Kidney epithelial cell (primary cell): ENCODE measurements around the gene NCAM1. TPM values are rescaled to one million over a fixed set of nuclear protein-coding genes. Genes with fewer than 3 reads are reported as not detected.

Source experiments
- DNase-seq: peaks from one replicate; pipeline ENCODE4 v3.0.0-alpha.2; 2010; ENCODE audit warnings: low read depth
- H3K27me3 ChIP-seq: 2 replicates; pipeline ENCODE4 v1.6.0; 2011; ENCODE audit warnings: low read length; ENCODE audit not compliant: control insufficient read depth, insufficient read depth
- H3K36me3 ChIP-seq: 2 replicates; pipeline ENCODE4 v1.5.1; 2011; ENCODE audit warnings: low read length; ENCODE audit not compliant: control insufficient read depth, insufficient read depth
- H3K4me3 ChIP-seq: 2 replicates; pipeline ENCODE4 v1.5.1; 2011; ENCODE audit warnings: low read depth, mild to moderate bottlenecking, control low read depth, low read length
- CTCF ChIP-seq: IDR thresholded peaks from 2 replicates; pipeline ENCODE4 v1.5.1; 2011; ENCODE audit warnings: mild to moderate bottlenecking, moderate library complexity, low read length, control low read depth, inconsistent platforms; ENCODE audit not compliant: insufficient read depth, poor library complexity, severe bottlenecking
- total RNA-seq: library from RNA; depleted of rRNA; stranded (reverse); fragments of >200 nt; gene quantifications from 2 replicates; pipeline ENCODE4 v1.2.3, GENCODE V29; 2015

Gene NCAM1
- total RNA-seq, 1 donor from 2014 or later: 16.5 TPM

GRCh38 chr11:113255741-113256140 is 294.5 kb downstream of the NCAM1 start:
- no peak for DNase-seq
- H3K4me3 ChIP-seq: no peak overlapping the region
- H3K27me3 ChIP-seq: no peaks in the 10 kb centered on the region
- TF ChIP-seq CTCF: no peak
- H3K36me3 ChIP-seq: no peaks in the 10 kb centered on the region

DNA sequence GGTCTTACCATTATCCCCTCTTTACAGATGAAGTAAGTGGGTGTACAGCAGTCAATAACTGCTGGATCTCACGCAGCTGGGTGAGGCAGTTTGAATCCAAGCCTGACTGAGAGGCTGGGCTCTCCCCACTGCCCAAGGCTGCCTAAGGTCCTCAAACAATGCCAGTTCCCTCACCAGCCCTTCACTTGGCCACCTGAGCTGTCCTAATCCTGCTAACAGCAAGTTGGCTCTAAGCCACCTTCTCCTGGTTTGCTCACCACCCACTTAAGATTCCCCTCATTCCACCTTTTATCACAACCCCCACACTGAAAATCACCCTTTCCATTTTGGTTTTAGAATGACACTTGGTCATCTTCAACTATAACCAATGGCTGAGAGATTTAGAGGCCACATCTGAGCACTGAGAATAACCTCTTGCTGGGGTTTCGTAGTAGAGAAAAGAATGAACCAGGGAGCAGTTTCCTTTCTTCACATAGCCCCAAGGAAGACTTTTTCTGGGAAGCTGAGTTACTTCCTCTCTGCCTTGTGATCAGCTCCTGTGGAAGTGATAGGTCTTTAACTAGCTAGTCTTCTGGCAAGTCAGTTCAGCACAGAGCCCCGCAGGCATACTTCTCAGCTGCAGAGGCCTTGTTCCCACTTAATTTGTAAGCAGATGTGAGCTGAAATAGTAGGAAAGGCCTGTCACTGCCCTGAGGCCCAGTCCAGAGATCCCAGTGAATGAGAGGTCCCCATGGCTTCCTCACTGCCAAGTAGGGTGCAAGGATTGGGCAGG is 295.4 kb downstream of the NCAM1 start:
- Histone ChIP-seq H3K36me3 (no peaks in the 10 kb centered on the region), H3K4me3 (no peak overlapping the region), H3K27me3 (no peaks in the 10 kb centered on the region)
- DNase-seq: no peak
- TF ChIP-seq CTCF: no peak

GRCh38 chr11:113260096-113260425 is 298.8 kb downstream of the NCAM1 start:
- Histone ChIP-seq H3K27me3 (no peaks in the 10 kb centered on the region), H3K4me3 (no peak overlapping the region), H3K36me3 (no peaks in the 10 kb centered on the region)
- DNase-seq: no peak
- no peak for TF ChIP-seq CTCF

DNA sequence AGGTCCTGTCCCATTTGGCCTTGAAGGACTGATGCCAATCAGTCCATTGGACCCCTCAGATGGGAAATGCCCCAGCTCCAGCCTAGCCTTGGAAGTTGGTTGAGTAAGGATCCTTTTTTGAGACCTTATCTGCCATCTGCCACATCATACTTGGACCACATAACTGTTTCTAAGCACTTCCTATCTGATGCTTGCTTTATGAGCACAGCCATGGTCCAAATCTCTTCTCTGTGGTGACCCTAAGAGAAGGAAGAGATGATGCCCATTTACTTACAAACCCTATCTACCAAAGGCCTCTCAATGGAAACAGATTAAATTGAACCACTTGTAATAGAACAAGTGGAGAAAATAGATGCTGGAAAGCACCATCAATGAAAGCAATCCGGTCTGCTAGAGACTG is 299.3 kb downstream of the NCAM1 start:
- Histone ChIP-seq H3K4me3 (no peak overlapping the region), H3K27me3 (no peaks in the 10 kb centered on the region), H3K36me3 (no peaks in the 10 kb centered on the region)
- no peak for DNase-seq
- no peak for TF ChIP-seq CTCF

DNA sequence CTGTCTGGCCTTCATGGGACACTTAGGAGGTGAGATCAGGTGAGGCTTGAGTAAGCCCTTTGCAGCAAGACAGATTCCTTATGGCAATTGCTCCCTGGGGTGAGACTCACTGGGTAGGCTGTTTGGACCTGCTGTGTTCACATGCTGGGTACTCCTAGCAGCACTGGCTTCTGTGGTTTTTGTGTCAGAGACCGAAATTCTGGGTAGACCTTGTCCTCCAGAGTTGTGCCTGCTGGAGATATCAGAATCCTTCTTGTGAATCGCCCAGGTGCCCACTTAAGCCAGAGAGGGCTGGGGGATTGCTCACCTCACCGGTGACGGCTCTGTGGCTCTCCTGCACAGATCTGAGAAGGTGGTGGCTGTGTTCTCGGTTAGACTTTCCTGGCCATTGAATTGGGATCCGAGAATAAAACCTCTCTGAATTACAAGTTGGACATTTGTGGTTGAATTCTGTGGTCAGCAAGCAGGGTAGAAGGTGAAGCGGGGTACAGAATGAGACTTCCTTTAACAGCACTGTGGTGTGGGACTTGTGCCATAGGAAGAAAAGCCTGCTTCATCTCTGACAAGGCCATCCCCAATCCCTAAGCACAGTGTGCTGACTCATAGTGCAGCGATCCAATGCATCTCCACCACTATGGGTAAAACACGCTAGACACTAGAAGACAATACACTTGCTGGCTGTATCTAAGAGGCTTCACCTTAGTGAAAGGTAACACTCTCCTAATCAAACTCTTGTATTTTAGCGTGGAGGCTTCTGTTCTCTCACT is 300.7 kb downstream of the NCAM1 start:
- Histone ChIP-seq H3K4me3 (no peak overlapping the region), H3K27me3 (no peaks in the 10 kb centered on the region), H3K36me3 (no peaks in the 10 kb centered on the region)
- no peak for DNase-seq
- no peak for TF ChIP-seq CTCF
